ENCODE measurements around the gene C9orf152. TPM values are rescaled to one million over a fixed set of nuclear protein-coding genes. Genes with fewer than 3 reads are reported as not detected.

The C9orf152 gene
- total and polyA plus RNA-seq, 2 of the 13 experiments (the other 11 are each of a cell fraction or from before 2014, with no cell fraction given): 0.24 to 0.48 TPM

DNA sequence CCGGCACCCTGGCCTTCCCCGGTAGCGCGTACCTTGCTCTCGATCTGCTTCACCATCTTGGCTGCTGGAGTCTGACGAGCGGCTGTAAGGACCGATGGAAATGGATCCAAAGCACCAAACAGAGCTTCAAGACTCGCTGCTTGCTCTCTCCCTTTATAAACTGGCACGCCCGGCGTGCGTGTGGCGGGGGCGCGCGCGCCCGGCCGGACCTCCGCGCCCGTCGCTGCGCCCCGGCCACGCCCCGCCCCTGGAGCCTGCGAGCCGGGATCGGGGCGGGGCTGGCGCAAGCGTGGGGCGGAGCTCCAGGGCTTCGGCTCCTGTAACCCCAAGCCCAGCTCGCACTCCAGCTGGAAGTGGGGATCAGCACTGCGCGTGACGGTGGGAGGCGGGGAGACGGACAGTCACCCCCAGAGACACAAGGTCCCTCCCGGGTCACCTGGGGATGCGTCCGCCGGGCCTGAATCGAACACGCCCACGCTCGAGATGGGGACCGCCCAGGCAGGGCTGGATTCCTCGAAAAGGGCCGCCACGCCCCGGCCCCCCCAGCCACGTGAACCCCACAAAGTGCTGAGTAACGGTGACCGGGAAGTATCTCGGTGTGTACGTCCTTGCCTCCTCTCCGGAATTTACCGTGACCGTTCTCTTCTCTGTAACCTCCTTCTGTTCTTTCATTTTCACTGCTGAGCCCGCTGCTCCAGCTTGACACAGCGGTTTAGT lies 48.6 kb upstream of the C9orf152 start, which contains the start of gene TXN (continued):
- TF ChIP-seq, protein P1, sequence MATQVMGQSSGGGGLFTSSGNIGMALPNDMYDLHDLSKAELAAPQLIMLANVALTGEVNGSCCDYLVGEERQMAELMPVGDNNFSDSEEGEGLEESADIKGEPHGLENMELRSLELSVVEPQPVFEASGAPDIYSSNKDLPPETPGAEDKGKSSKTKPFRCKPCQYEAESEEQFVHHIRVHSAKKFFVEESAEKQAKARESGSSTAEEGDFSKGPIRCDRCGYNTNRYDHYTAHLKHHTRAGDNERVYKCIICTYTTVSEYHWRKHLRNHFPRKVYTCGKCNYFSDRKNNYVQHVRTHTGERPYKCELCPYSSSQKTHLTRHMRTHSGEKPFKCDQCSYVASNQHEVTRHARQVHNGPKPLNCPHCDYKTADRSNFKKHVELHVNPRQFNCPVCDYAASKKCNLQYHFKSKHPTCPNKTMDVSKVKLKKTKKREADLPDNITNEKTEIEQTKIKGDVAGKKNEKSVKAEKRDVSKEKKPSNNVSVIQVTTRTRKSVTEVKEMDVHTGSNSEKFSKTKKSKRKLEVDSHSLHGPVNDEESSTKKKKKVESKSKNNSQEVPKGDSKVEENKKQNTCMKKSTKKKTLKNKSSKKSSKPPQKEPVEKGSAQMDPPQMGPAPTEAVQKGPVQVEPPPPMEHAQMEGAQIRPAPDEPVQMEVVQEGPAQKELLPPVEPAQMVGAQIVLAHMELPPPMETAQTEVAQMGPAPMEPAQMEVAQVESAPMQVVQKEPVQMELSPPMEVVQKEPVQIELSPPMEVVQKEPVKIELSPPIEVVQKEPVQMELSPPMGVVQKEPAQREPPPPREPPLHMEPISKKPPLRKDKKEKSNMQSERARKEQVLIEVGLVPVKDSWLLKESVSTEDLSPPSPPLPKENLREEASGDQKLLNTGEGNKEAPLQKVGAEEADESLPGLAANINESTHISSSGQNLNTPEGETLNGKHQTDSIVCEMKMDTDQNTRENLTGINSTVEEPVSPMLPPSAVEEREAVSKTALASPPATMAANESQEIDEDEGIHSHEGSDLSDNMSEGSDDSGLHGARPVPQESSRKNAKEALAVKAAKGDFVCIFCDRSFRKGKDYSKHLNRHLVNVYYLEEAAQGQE (IDR thresholded peaks at IDR 0.05; ENCODE audit: borderline replicate concordance in 1 of 2, low read depth in 1 of 2, low read length in 2 of 2): no peak; a peak in 1 of 4 replicates
- TF ChIP-seq ZNF160 (CRISPR knock-in tag; IDR thresholded peaks at IDR 0.05): peak; percentile 59; the same call in 1 of the 2 replicates
- TF ChIP-seq, protein P2, sequence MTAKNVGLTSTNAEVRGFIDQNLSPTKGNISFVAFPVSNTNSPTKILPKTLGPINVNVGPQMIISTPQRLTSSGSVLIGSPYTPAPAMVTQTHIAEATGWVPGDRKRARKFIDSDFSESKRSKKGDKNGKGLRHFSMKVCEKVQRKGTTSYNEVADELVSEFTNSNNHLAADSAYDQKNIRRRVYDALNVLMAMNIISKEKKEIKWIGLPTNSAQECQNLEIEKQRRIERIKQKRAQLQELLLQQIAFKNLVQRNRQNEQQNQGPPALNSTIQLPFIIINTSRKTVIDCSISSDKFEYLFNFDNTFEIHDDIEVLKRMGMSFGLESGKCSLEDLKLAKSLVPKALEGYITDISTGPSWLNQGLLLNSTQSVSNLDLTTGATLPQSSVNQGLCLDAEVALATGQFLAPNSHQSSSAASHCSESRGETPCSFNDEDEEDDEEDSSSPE (CRISPR knock-in tag; IDR thresholded peaks at IDR 0.05): no peak; the same call in 1 of the 2 replicates
- TF ChIP-seq HOXA7 (CRISPR knock-in tag; IDR thresholded peaks at IDR 0.05): no peak
- TF ChIP-seq PITX1 (CRISPR knock-in tag; IDR thresholded peaks at IDR 0.05): no peak
- TF ChIP-seq, protein P3, sequence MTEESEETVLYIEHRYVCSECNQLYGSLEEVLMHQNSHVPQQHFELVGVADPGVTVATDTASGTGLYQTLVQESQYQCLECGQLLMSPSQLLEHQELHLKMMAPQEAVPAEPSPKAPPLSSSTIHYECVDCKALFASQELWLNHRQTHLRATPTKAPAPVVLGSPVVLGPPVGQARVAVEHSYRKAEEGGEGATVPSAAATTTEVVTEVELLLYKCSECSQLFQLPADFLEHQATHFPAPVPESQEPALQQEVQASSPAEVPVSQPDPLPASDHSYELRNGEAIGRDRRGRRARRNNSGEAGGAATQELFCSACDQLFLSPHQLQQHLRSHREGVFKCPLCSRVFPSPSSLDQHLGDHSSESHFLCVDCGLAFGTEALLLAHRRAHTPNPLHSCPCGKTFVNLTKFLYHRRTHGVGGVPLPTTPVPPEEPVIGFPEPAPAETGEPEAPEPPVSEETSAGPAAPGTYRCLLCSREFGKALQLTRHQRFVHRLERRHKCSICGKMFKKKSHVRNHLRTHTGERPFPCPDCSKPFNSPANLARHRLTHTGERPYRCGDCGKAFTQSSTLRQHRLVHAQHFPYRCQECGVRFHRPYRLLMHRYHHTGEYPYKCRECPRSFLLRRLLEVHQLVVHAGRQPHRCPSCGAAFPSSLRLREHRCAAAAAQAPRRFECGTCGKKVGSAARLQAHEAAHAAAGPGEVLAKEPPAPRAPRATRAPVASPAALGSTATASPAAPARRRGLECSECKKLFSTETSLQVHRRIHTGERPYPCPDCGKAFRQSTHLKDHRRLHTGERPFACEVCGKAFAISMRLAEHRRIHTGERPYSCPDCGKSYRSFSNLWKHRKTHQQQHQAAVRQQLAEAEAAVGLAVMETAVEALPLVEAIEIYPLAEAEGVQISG (CRISPR knock-in tag; IDR thresholded peaks at IDR 0.05): no peak
- TF ChIP-seq ZNF468 (CRISPR knock-in tag; IDR thresholded peaks at IDR 0.05): no peak
- TF ChIP-seq PAF1 (CRISPR knock-in tag; IDR thresholded peaks at IDR 0.05): no peak
- TF ChIP-seq, protein P4, sequence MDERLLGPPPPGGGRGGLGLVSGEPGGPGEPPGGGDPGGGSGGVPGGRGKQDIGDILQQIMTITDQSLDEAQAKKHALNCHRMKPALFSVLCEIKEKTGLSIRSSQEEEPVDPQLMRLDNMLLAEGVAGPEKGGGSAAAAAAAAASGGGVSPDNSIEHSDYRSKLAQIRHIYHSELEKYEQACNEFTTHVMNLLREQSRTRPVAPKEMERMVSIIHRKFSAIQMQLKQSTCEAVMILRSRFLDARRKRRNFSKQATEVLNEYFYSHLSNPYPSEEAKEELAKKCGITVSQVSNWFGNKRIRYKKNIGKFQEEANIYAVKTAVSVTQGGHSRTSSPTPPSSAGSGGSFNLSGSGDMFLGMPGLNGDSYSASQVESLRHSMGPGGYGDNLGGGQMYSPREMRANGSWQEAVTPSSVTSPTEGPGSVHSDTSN (CRISPR knock-in tag; IDR thresholded peaks at IDR 0.05): no peak
- TF ChIP-seq CBFB (CRISPR knock-in tag; IDR thresholded peaks at IDR 0.05): no peak
- 0 out of 2 replicates have a peak, but pooled peaks have one; percentile 45 for TF ChIP-seq ZFY (CRISPR knock-in tag; IDR thresholded peaks at IDR 0.05)
- TF ChIP-seq, protein P5, sequence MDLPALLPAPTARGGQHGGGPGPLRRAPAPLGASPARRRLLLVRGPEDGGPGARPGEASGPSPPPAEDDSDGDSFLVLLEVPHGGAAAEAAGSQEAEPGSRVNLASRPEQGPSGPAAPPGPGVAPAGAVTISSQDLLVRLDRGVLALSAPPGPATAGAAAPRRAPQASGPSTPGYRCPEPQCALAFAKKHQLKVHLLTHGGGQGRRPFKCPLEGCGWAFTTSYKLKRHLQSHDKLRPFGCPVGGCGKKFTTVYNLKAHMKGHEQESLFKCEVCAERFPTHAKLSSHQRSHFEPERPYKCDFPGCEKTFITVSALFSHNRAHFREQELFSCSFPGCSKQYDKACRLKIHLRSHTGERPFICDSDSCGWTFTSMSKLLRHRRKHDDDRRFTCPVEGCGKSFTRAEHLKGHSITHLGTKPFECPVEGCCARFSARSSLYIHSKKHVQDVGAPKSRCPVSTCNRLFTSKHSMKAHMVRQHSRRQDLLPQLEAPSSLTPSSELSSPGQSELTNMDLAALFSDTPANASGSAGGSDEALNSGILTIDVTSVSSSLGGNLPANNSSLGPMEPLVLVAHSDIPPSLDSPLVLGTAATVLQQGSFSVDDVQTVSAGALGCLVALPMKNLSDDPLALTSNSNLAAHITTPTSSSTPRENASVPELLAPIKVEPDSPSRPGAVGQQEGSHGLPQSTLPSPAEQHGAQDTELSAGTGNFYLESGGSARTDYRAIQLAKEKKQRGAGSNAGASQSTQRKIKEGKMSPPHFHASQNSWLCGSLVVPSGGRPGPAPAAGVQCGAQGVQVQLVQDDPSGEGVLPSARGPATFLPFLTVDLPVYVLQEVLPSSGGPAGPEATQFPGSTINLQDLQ (CRISPR knock-in tag; IDR thresholded peaks at IDR 0.05): no peak
- peak; percentile 24; the same call in 1 of the 2 replicates for TF ChIP-seq TGIF2 (CRISPR knock-in tag; IDR thresholded peaks at IDR 0.05)
- 0 out of 2 replicates have a peak, but pooled peaks have one; percentile 21 for TF ChIP-seq FIP1L1 (IDR thresholded peaks at IDR 0.05; ENCODE audit: borderline replicate concordance, insufficient read depth, low read depth, low read length)
- 0 out of 2 replicates have a peak, but pooled peaks have one; percentile 21 for TF ChIP-seq GPN1 (CRISPR knock-in tag; IDR thresholded peaks at IDR 0.05; ENCODE audit: borderline replicate concordance)
- TF ChIP-seq ZNF17 (CRISPR knock-in tag; IDR thresholded peaks at IDR 0.05): no peak
- no peak; the same call in 1 of the 2 replicates for TF ChIP-seq RNF2 (conservative IDR thresholded peaks at IDR 0.05; ENCODE audit: low read depth)

Measured in HepG2 (cell line).